HG02884 (cell line): Measurements from ENCODE around the gene SLC39A11.
"Not testable (repeated sequence)": the region's sequence is repeated elsewhere in the genome, so short reads cannot be mapped to it uniquely, and the experiment has no call there.

Experiments used
- ATAC-seq: cut with Tn5 transposase; IDR thresholded peaks from one replicate; pipeline ENCODE4 v1.9.1; 2021; ENCODE audit warnings: mild to moderate bottlenecking, moderate library complexity; ENCODE audit not compliant: unreplicated experiment

The SLC39A11 gene

DNA sequence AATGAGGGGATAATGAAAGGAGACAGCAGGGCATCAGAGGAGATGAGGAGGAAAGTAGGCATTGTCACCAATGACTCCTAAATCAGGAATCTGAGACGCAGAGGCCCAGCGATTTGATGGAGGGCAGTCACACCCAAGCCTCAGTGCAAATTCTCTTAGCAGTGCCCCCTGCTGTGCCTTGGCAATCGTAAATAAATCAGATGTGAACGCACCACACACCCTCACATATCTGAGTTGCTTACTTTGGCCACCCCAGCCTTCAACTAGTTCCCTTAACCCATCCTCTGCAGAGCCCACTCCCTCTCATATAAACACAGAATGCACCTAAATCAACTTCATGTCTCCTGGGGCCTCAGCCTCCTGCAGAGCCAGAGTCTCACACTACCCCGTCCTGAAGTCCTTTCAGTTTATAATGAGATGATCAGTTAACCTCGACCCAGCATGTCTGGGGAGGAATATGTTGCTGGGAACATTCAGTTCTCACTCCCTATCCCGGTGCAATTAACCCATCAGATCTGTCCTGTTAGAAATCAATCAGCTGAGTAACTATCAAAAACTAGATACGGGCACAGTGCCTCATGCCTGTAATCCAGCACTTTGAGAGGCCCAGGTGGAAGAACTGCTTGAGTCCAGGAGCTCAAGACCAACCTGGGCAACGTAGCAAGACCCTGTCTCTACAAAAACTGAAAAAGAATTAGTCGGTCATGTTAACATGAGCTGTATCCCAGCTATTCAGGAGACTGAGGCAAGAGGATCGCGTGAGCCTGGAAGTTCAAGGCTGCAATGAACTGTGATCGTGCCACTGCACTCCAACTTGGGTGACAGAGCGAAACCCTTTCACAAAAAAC lies 78.4 kb downstream of the SLC39A11 start:
- no peak for ATAC-seq

- ATAC-seq = no peak
These were observed 79.2 kb downstream of the SLC39A11 start for GRCh38 chr17:73013301-73013700.

DNA sequence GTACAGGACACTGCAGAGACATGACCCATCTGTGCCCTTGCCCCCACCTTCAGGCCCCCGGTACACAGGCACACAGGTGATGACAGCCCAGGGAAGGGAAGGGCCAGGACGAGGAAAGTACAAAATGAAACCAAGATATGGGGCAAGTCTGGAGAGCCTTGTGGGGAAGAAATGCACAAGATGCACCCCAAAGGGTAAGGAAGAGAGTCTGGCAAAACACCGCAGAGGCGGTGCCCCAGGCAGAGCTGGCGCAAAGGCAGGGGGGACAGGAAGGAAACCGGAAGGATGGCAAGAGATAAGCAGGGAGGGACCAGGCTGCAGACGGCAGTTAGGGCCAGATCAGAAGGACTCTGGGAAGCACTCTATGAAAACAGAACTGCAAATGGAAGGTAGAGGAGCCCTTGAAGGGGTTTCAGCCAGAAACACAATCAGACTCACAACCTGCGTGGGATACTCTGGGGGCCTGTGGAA lies 81.4 kb downstream of the SLC39A11 start:
- ATAC-seq = no peak

DNA sequence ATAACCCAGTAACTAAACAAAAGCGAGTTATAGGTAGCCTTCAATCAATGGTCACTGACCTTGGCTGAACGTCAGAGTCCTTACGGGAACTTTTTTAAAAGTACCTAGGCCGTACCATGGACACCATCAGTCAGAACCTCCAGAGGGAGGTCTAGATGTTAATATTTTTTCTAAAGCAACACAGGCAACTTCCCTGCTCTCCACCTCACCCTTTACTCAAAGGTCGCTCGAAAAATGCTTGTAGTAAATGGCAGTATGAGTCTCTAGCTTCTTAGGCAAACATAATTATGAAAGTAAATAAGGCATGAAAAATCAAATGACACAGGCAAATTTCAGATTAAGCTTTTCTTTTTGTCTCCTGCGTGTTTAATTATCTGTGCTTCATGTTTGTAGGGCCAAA lies 82.1 kb downstream of the SLC39A11 start:
- no peak for ATAC-seq

DNA sequence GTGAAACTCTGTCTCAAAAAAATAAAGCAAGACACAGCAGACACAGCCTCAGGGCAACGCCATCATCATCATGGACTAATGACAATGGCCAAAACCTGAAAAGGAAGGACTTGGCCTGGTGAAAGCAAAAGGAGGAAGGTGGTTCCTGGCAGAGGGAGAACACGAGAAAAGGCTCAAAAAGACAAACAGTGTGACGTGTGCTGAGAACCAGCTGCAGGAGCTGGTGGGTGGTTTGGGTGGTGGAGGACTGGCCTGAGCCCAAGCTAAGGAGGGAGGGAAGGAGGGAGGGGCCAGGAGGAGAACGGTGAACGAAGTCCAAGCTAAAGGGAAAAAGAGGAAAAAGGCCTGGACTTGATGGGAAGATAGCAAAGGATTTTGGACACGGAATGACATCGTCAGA lies 85.1 kb downstream of the SLC39A11 start:
- ATAC-seq = no peak

DNA sequence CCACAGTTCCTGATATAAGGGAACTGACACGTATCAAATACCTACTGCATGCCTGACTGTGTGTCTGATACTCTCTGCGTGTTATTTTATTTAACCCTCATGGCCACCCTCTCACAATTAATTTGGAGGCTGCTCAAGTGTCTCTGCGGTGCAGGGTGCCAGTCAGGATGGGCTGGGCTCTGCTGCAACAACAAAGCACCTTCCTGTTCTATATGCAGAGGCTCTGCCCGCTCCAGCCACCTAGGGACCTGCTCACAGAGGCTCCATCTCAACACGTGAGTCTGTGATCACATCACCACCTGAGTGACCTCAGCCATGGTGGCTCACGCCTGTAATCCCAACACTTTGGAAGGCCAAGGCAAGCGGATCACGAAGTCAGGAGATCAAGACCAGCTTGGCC lies 87.1 kb downstream of the SLC39A11 start:
- ATAC-seq = no peak

- no peak for ATAC-seq
These were observed 89.0 kb downstream of the SLC39A11 start for GRCh38 chr17:73003487-73003886.

- no peak for ATAC-seq
These were observed 91.7 kb downstream of the SLC39A11 start for GRCh38 chr17:73000832-73001231.

- not testable (repeated sequence) for ATAC-seq
These were observed 93.0 kb downstream of the SLC39A11 start for GRCh38 chr17:72999474-72999873.

DNA sequence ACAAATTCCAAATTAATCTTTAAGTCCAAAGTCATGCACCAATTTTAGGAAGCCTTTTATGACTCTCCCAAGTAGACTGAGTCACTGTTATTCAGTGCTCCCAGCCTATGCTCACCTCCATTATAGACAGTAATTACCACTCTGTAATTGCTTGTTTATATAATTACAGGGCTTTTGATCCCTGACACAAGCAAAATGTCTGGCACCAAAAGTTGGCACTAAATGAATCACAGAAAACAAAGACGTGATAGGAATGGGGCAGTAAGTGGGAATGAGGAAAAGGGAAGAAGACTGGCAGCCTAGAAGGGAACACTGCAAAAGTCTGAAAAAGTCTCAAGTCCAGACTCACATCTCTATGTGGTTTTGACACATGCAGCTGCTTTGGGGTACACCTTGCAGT lies 94.1 kb downstream of the SLC39A11 start:
- ATAC-seq = no peak

GRCh38 chr17:72997559-72997958 lies 94.9 kb downstream of the SLC39A11 start:
- no peak for ATAC-seq

DNA sequence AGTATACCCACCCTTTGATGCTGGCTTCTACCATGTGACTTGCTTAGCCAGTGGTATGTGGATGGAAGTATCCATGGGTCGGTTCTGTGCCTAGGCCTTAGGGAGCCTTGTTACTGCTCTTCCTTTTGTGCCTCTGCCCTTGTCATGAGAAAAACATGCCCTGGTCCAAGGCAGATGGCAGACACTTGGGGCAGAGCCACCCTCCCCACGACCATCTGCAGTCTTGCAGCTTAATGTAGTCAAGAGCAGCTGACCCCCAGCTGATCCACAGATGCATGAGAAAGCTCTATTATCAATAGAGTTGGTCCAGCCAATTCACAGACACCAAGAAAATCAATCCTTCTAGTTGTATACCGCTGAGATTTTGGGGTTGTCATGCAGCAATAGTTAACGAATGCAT lies 95.7 kb downstream of the SLC39A11 start:
- ATAC-seq = no peak

DNA sequence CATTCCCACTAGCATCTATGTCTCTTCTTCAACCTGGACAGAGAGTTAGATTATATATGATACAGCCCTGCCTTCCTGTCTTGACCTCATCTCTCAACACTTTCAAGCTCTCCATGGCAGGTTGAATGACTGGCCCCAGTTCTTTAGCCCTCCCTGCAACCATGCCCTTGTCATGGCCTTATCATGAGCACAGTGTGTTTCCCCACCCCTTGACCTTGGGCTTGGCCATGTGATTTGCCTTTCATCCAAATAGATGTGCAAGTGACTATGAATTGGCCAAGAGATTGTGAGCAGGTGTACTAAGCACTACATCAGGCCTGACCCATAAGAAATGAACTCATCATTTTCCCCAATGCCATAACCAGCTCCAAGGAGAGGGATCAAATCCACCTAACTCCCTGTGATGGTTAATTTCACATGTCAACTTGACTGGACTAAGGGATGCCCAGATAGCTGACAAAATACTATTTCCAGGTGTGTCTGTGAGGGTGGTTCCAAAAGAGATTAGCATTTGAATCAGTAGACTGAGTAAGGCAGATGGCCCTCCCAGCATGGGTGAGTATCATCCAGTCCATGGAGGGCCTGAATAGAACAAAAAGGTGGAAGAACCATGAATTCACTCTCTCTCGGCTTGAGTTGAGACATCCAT lies 97.4 kb downstream of the SLC39A11 start:
- no peak for ATAC-seq

GRCh38 chr17:72992783-72993467 lies 99.6 kb downstream of the SLC39A11 start:
- ATAC-seq = not testable (repeated sequence)

DNA sequence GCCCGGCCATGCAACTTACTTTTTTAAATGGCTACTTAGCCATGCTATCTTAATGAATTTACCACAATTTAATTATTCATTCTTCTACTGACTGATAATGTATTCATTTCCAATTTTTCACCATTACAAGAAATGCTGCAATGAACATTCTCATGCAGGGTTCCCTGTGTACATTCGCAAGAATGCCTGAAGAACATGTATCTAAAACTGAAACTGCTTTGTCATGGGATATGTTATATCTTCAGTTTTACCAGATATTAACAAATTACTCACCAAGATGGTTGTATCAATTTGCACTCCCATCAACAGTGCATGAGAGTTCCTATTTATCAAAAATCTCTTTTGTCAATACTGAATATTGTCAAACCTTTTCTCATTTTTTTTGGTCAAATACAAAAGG lies 100.8 kb downstream of the SLC39A11 start:
- ATAC-seq = no peak

GRCh38 chr17:72989074-72989610 lies 103.3 kb downstream of the SLC39A11 start:
- no peak for ATAC-seq

DNA sequence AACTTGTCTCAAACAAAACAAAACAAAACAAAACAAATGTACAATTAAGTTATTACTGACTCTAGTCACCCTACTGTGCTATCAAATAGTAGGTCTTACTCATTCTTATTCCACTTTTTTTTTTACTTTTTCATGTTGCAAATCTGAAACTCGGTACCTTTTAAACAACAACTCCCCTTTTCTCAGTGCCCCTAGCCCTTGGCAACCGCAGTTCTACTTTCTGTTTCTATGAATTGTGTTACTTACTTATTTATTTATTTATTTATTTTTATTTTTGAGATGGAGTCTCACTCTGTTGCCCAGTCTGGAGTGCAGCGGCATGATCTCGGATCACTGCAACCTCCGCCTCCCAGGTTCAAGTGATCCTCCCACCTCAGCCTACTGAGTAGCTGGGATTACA lies 104.0 kb downstream of the SLC39A11 start:
- ATAC-seq = no peak

- no peak for ATAC-seq
These were observed 105.3 kb downstream of the SLC39A11 start for GRCh38 chr17:72987166-72987565.

- peak; percentile 74 for ATAC-seq
These were observed 106.4 kb downstream of the SLC39A11 start for GRCh38 chr17:72985882-72986720.

DNA sequence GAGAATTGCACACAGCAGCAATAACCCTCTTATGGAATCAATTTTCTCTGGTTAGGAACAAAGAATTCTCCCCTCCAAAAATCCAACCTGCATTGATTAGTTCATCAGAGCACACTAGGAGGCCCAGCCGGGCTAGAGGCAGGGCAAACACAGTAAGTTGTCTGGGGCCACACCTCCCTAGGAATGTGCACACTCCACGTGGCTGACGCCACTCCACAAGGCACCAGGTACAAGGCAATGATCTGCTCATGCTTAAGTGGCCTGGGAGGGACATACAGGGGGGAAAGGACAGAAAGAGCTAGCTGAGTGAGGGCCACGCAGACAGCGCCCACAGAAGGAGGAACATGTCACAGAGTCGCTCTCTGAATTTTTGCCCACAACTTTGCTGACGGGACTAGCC lies 107.6 kb downstream of the SLC39A11 start:
- ATAC-seq = no peak
